ENCODE data around the gene LEF1. TPM values are rescaled to one million over a fixed set of nuclear protein-coding genes. Genes with fewer than 3 reads are reported as not detected.

LEF1 gene
- total and polyA plus RNA-seq, 9 of the 15 experiments (the other 6 are each of a cell fraction or from before 2014, with no cell fraction given), result 15.1 to 81.1 (median 29.7) TPM

DNA sequence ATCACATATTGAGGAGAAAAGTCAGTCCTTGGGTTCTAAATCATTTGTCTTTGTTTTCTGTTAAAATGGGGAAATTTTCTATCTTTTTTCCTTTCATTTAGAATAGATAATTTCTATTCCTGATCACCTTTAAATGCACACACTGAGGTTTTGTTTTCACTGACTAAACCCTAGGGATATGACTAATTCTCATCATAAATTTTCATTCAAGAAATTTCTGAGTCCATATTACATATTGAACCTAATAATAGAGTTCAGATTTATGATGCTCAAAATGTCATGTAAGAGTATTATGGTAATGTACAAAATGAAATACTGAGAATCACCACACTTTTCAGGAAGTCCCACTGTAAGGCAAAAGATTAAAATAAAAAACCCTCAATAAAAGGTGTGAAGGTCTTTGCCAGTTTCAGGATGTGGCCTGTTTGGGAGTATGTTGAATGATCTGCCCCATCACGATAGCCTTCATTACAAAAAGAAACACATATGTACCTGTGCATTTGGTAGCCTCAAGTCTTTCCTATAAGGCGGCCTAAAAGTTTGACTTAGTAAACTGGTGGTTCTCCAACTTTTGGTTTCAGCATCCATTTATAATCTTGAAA, 49.4 kb downstream of the LEF1 start:
- Histone ChIP-seq H3K9ac (ENCODE audit: insufficient read depth in 1 of 2, low read depth in 2 of 2, low read length in 2 of 2) (no peak overlapping the region), H3K79me2 (ENCODE audit: control insufficient read depth, insufficient read depth, low read length) (peaks cover 11% of the 10 kb centered on the region; the same call in 1 of the 3 replicates), H4K20me1 (replicated peaks; ENCODE audit: control insufficient read depth, insufficient read depth, low read length) (no peaks in the 10 kb centered on the region), H3K9me1 (ENCODE audit: control insufficient read depth, insufficient read depth, low read length) (no peaks in the 10 kb centered on the region), H3K4me2 (ENCODE audit: insufficient read depth, low read length) (no peak overlapping the region), H3K27ac (ENCODE audit: extremely low read depth, low read depth, low read length) (no peak overlapping the region), H3K4me1 (replicated peaks in 1 of 2; ENCODE audit: control insufficient read depth in 2 of 2, insufficient read depth in 2 of 2, low read length in 2 of 2) (peaks cover 19 to 48% of the 10 kb centered on the region in 2 experiments), H3K9me3 (replicated peaks; ENCODE audit: control insufficient read depth, insufficient read depth, low read depth, low read length) (no peaks in the 10 kb centered on the region), H3K36me3 (ENCODE audit: control insufficient read depth, insufficient read depth, low read length) (no peaks in the 10 kb centered on the region), H3K4me3 (no peak overlapping the region), H3K27me3 (ENCODE audit: control insufficient read depth in 2 of 2, insufficient read depth in 2 of 2, low read length in 2 of 2) (no peaks in the 10 kb centered on the region), H2AFZ (ENCODE audit: low read depth, low read length) (no peak overlapping the region)
- BruUV-seq (replicated peaks), result no TSS peak
- FAIRE-seq (no peak), DNase-seq (ENCODE audit: extremely low read depth in 1 of 4, low spot score in 3 of 4) (no peak), ATAC-seq (no peak)
- in situ Hi-C loops (cut with MboI), result no loop called here
- WGBS (ENCODE audit: insufficient coverage, low coverage, missing lambda C conversion rate), result 89% methylated on average over 2 of the region's 2 CpGs
- ChIA-PET POLR2A (interaction anchor here (1.4 kb wide), 1 partner anchor 11 kb away, joined by 5 read pairs; no protein-coding TSS in a partner anchor), CTCF (ENCODE audit: low intra/inter-chr PET ratio) (no interaction called here)
- TF ChIP-seq MBD2 (IDR thresholded peaks at IDR 0.05; ENCODE audit: borderline replicate concordance, low read depth), result no peak
- no peak for TF ChIP-seq ZNF134 (CRISPR knock-in tag; conservative IDR thresholded peaks at IDR 0.05)
- TF ChIP-seq GABPA (tag; conservative IDR thresholded peaks at IDR 0.05; ENCODE audit: low read depth), result no peak
- no peak for TF ChIP-seq COPS2 (conservative IDR thresholded peaks at IDR 0.05)
- no peak for TF ChIP-seq ZNF561 (CRISPR knock-in tag; conservative IDR thresholded peaks at IDR 0.05)
- no peak for TF ChIP-seq ZNF699 (CRISPR knock-in tag; IDR thresholded peaks at IDR 0.05; ENCODE audit: insufficient replicate concordance)
- no peak for TF ChIP-seq PHF8 (IDR thresholded peaks at IDR 0.05; ENCODE audit: borderline replicate concordance, low read length)
- no peak for TF ChIP-seq HMG20B (CRISPR knock-in tag; IDR thresholded peaks at IDR 0.05)
- TF ChIP-seq PCBP1 (IDR thresholded peaks at IDR 0.05; ENCODE audit: low read depth, low read length, poor library complexity, severe bottlenecking), result no peak
- TF ChIP-seq U2AF2 (optimal IDR thresholded peaks at IDR 0.05; ENCODE audit: low read depth, low read length), result no peak
- TF ChIP-seq, protein P1, sequence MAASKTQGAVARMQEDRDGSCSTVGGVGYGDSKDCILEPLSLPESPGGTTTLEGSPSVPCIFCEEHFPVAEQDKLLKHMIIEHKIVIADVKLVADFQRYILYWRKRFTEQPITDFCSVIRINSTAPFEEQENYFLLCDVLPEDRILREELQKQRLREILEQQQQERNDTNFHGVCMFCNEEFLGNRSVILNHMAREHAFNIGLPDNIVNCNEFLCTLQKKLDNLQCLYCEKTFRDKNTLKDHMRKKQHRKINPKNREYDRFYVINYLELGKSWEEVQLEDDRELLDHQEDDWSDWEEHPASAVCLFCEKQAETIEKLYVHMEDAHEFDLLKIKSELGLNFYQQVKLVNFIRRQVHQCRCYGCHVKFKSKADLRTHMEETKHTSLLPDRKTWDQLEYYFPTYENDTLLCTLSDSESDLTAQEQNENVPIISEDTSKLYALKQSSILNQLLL (CRISPR knock-in tag; IDR thresholded peaks at IDR 0.05; ENCODE audit: borderline replicate concordance), result no peak
- no peak for TF ChIP-seq SRSF7 (optimal IDR thresholded peaks at IDR 0.05; ENCODE audit: low read depth, low read length)
- no peak for TF ChIP-seq SIN3B (IDR thresholded peaks at IDR 0.05; ENCODE audit: low read depth)
- TF ChIP-seq NONO (IDR thresholded peaks at IDR 0.05; ENCODE audit: low read depth in 2 of 2, low read length in 1 of 2), result no peak
- TF ChIP-seq, protein P2, sequence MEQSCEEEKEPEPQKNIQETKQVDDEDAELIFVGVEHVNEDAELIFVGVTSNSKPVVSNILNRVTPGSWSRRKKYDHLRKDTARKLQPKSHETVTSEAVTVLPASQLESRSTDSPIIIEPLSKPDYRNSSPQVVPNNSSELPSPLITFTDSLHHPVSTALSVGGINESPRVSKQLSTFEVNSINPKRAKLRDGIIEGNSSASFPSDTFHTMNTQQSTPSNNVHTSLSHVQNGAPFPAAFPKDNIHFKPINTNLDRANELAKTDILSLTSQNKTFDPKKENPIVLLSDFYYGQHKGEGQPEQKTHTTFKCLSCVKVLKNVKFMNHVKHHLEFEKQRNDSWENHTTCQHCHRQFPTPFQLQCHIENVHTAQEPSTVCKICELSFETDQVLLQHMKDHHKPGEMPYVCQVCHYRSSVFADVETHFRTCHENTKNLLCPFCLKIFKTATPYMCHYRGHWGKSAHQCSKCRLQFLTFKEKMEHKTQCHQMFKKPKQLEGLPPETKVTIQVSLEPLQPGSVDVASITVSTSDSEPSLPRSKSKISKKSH (CRISPR knock-in tag; IDR thresholded peaks at IDR 0.05), result no peak
- TF ChIP-seq ZNF586 (CRISPR knock-in tag; conservative IDR thresholded peaks at IDR 0.05), result no peak
- no peak for TF ChIP-seq ZNF785 (CRISPR knock-in tag; IDR thresholded peaks at IDR 0.05)
- intact Hi-C loops (cut with micrococcal nuclease), result no loop called here

Measured in K562 (cell line).